ENCODE data around the gene MED15.
"Not testable (repeated sequence)": the region's sequence is repeated elsewhere in the genome, so short reads cannot be mapped to it uniquely, and the experiment has no call there.

DNA sequence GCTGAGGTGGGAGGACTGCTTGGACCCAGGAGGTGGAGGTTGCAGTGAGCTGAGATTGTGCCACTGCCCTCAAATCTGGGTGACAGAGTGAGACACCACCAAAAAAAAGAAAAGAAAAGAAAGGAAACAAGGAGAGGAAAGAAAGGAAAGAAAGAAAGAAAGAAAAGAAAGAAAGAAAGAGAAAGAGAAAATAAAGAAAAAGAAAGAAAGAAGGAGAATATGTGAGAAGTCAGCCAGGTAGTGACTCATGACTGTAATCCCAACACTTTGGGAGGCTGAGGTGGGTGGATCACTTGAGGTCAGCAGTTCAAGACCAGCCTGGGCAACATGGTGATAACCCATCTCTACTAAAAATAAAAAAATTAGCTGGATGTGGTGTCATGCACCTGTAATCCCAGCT is 86.6 kb downstream of the MED15 start:
- TF ChIP-seq, protein P1, sequence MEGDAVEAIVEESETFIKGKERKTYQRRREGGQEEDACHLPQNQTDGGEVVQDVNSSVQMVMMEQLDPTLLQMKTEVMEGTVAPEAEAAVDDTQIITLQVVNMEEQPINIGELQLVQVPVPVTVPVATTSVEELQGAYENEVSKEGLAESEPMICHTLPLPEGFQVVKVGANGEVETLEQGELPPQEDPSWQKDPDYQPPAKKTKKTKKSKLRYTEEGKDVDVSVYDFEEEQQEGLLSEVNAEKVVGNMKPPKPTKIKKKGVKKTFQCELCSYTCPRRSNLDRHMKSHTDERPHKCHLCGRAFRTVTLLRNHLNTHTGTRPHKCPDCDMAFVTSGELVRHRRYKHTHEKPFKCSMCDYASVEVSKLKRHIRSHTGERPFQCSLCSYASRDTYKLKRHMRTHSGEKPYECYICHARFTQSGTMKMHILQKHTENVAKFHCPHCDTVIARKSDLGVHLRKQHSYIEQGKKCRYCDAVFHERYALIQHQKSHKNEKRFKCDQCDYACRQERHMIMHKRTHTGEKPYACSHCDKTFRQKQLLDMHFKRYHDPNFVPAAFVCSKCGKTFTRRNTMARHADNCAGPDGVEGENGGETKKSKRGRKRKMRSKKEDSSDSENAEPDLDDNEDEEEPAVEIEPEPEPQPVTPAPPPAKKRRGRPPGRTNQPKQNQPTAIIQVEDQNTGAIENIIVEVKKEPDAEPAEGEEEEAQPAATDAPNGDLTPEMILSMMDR (IDR thresholded peaks at IDR 0.05), result not testable (repeated sequence)
- not testable (repeated sequence) for TF ChIP-seq POLR2A, POLR2AphosphoS5 (IDR thresholded peaks at IDR 0.05)
